Measurements from ENCODE around the gene ARSB.

- TF ChIP-seq EZH2 (IDR thresholded peaks at IDR 0.05; ENCODE audit: insufficient read depth, poor library complexity, severe bottlenecking): no peak
- TF ChIP-seq EZH2phosphoT487 (IDR thresholded peaks at IDR 0.05; ENCODE audit: insufficient read depth, low read depth): no peak
These were observed 12.0 kb upstream of the ARSB start for GRCh38 chr5:78997090-78997489.
